Panc1 (cell line): ENCODE results near the gene CCNYL1. TPM values are rescaled to one million over a fixed set of nuclear protein-coding genes. Genes with fewer than 3 reads are reported as not detected.
A peak's percentile ranks its signal among the peaks of the same experiment; 100 is the strongest.
"Not testable (repeated sequence)": the region's sequence is repeated elsewhere in the genome, so short reads cannot be mapped to it uniquely, and the experiment has no call there.

ENCODE experiments used
- ATAC-seq: fragments of 200-7000 bp; cut with Tn5 transposase; 2 replicates; pipeline ENCODE4 v1.9.1; 2020; ENCODE audit warnings: mild to moderate bottlenecking, moderate library complexity
- BruUV-seq: library from RNA; stranded (reverse); fragments of 400-500 nt; replicated peaks from 2 replicates; lab custom pipeline; 2021; lab: Mats Ljungman, UMichigan
- CTCF ChIA-PET: fragments of 300-600 bp; sonication (Branson Sonifier 250); formaldehyde crosslinking; loops from one replicate; lab custom pipeline; 2022; ENCODE audit warnings: antibody characterized with exemption; lab: Charles Lee
- POLR2A ChIA-PET: fragments of 300-600 bp; sonication (Branson Sonifier 250); formaldehyde crosslinking; loops from one replicate; lab custom pipeline; 2022; ENCODE audit warnings: antibody characterized with exemption; lab: Charles Lee
- DNase-seq: peaks from one replicate; pipeline ENCODE4 v3.0.0-alpha.2; 2010; ENCODE audit warnings: low read depth, low spot score
- H3K27ac ChIP-seq: 2 replicates; pipeline ENCODE4 v1.5.1; 2011; ENCODE audit warnings: mild to moderate bottlenecking, low read length, inconsistent platforms
- H3K27me3 ChIP-seq: fragments of 200-500 bp; sonication (Bioruptor generic); 2 replicates; pipeline ENCODE4 v1.6.0; 2014; ENCODE audit warnings: low read length, inconsistent platforms; ENCODE audit not compliant: control insufficient read depth, insufficient read depth
- H3K36me3 ChIP-seq: fragments of 200-500 bp; sonication (Bioruptor generic); 2 replicates; pipeline ENCODE4 v1.5.1; 2014; ENCODE audit warnings: inconsistent platforms, mild to moderate bottlenecking, low read length, moderate library complexity; ENCODE audit not compliant: control insufficient read depth, insufficient read depth
- H3K4me1 ChIP-seq: 2 replicates; pipeline ENCODE4 v1.5.1; 2011; ENCODE audit warnings: inconsistent platforms, mild to moderate bottlenecking, low read length, moderate library complexity; ENCODE audit not compliant: control insufficient read depth, insufficient read depth
- H3K4me3 ChIP-seq, 2 experiments: 2 replicates each; pipeline ENCODE4 v1.5.1; 2011 to 2012; ENCODE audit warnings: low read depth in 2 of 2, low read length in 2 of 2, mild to moderate bottlenecking in 2 of 2, inconsistent platforms in 1 of 2, moderate library complexity in 1 of 2
- H3K9me3 ChIP-seq: fragments of 200-500 bp; sonication (Bioruptor generic); 2 replicates; pipeline ENCODE4 v1.5.1; 2014; ENCODE audit warnings: low read depth, mild to moderate bottlenecking, inconsistent platforms, low read length, moderate library complexity; ENCODE audit not compliant: control insufficient read depth, insufficient read depth
- CTCF ChIP-seq: fragments of 450-650 bp; IDR thresholded peaks from 2 replicates; pipeline ENCODE4 v1.5.1; 2017; ENCODE audit warnings: mild to moderate bottlenecking
- POLR2AphosphoS5 ChIP-seq: IDR thresholded peaks from 2 replicates; pipeline ENCODE4 v1.6.1; 2012; ENCODE audit warnings: mild to moderate bottlenecking, low read depth, low read length, moderate library complexity
- REST ChIP-seq, 2 experiments: IDR thresholded peaks; 2 replicates each; pipeline ENCODE4 v1.6.1; 2011 to 2012; ENCODE audit warnings: low read depth in 2 of 2, control low read depth in 1 of 2, low read length in 1 of 2, mild to moderate bottlenecking in 1 of 2, moderate library complexity in 1 of 2; ENCODE audit not compliant: insufficient read depth in 1 of 2
- SIN3A ChIP-seq: IDR thresholded peaks from 2 replicates; pipeline ENCODE4 v1.6.1; 2012; ENCODE audit warnings: low read depth, mild to moderate bottlenecking, low read length, moderate library complexity, borderline replicate concordance; ENCODE audit not compliant: insufficient read depth
- TCF7L2 ChIP-seq: IDR thresholded peaks from 2 replicates; pipeline ENCODE4 v1.6.1; 2011; ENCODE audit warnings: mild to moderate bottlenecking, low read depth, low read length, inconsistent platforms
- in situ Hi-C: cut with HindIII; loops from 2 replicates; pipeline ENCODE4 v1.10.0; 2016; ENCODE audit warnings: low sequenced_read_pairs, low pct_unique_long_range_greater_than_20kb
- intact Hi-C: fragments of 100-400 bp; cut with micrococcal nuclease; formaldehyde crosslinking; loops from one replicate; pipeline ENCODE4 v1.10.0; 2022; ENCODE audit not compliant: unreplicated experiment
- total RNA-seq: library from RNA; stranded (reverse); gene quantifications from one replicate; pipeline ENCODE4 v1.2.1, GENCODE V29; 2021; ENCODE audit not compliant: unreplicated experiment

CCNYL1 gene
- total RNA-seq, 1 experiment from 2014 or later = 31.4 TPM

GRCh38 chr2:207750345-207750744 is 38.9 kb downstream of the CCNYL1 start:
- H3K36me3 ChIP-seq = peaks cover 5% of the 10 kb centered on the region
- DNase-seq (no peak), ATAC-seq (no peak)
- H3K27ac ChIP-seq = no peak overlapping the region
- ChIA-PET POLR2A (no interaction called here), CTCF (no interaction called here)
- BruUV-seq = no TSS peak
- H3K9me3 ChIP-seq = no peaks in the 10 kb centered on the region
- no peaks in the 10 kb centered on the region for H3K4me1 ChIP-seq
- H3K27me3 ChIP-seq = no peaks in the 10 kb centered on the region
- intact Hi-C loops = no loop called here
- H3K4me3 ChIP-seq = no peak overlapping the region
- TF ChIP-seq TCF7L2 (no peak), REST (IDR thresholded peaks at IDR 0.05; ENCODE audit: insufficient read depth in 1 of 2, low read depth in 2 of 2, low read length in 1 of 2) (no peak), CTCF (no peak), POLR2AphosphoS5 (no peak), SIN3A (no peak)
- in situ Hi-C loops = no loop called here

- no peak for ATAC-seq
- no peak for DNase-seq
- Histone ChIP-seq H3K36me3 (peaks cover 5% of the 10 kb centered on the region), H3K27me3 (no peaks in the 10 kb centered on the region), H3K4me3 (no peak overlapping the region), H3K27ac (no peak overlapping the region), H3K9me3 (no peaks in the 10 kb centered on the region), H3K4me1 (no peaks in the 10 kb centered on the region)
- in situ Hi-C loops = no loop called here
- BruUV-seq = no TSS peak
- CTCF ChIA-PET = no interaction called here
- intact Hi-C loops = no loop called here
- POLR2A ChIA-PET = no interaction called here
- TF ChIP-seq SIN3A = no peak
- TF ChIP-seq CTCF = no peak
- no peak for TF ChIP-seq REST (IDR thresholded peaks at IDR 0.05; ENCODE audit: insufficient read depth in 1 of 2, low read depth in 2 of 2, low read length in 1 of 2)
- TF ChIP-seq POLR2AphosphoS5 = no peak
These were observed 39.4 kb downstream of the CCNYL1 start for GRCh38 chr2:207750876-207751275.

GRCh38 chr2:207753688-207754087 is 42.2 kb downstream of the CCNYL1 start:
- in situ Hi-C loops, DNase-seq, ATAC-seq, H3K27me3 ChIP-seq, POLR2A ChIA-PET, intact Hi-C loops, H3K36me3 ChIP-seq, H3K4me3 ChIP-seq, H3K9me3 ChIP-seq, H3K4me1 ChIP-seq, H3K27ac ChIP-seq: not testable (repeated sequence)
- BruUV-seq = TSS peak; percentile 77
- CTCF ChIA-PET = interaction anchor here (0.5 to 0.6 kb wide), 2 partner anchors 38 to 474 kb away, joined by 3 read pairs; no protein-coding TSS in a partner anchor
